ENCODE results near the gene LCN10. TPM values are rescaled to one million over a fixed set of nuclear protein-coding genes. Genes with fewer than 3 reads are reported as not detected.

LCN10 gene
- total and polyA plus RNA-seq, 2 donors (not counting 3 experiments of a cell fraction or from before 2014, with no cell fraction given): not detected

DNA sequence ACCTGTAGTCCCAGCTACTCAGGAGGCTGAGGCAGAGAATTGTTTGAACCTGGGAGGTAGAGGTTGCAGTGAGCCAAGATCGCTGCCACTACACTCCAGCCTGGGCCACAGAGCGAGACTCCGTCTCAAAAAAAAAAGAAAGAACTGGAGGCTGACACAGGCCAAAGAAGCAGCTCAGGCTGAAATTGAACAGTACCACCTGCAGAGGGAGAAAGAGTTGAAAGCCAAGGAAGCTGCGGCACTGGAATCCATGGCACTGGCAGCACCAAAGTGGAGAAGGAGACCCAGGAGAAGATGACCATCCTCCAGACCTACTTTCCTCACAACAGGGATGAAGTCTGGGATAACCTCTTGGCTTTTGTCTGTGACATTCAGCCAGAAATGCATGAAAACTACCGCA lies 37.1 kb upstream of the LCN10 start:
- Histone ChIP-seq H3K9me3 (replicated peaks; ENCODE audit: control insufficient read depth, insufficient read depth, low read length) (no peaks in the 10 kb centered on the region), H2AFZ (ENCODE audit: low read depth, low read length) (no peak overlapping the region), H3K9me1 (replicated peaks; ENCODE audit: control insufficient read depth, extremely low read depth, insufficient read depth, low read length) (no peaks in the 10 kb centered on the region), H3K9ac (replicated peaks; ENCODE audit: extremely low read depth, insufficient read depth, low read length) (no peak overlapping the region), H3K79me2 (ENCODE audit: control insufficient read depth, insufficient read depth, low read length) (no peaks in the 10 kb centered on the region), H3K27ac (ENCODE audit: insufficient read depth, low read depth, low read length) (no peak overlapping the region), H4K20me1 (replicated peaks; ENCODE audit: control insufficient read depth, extremely low read depth, insufficient read depth, low read length) (no peaks in the 10 kb centered on the region), H3K4me3 (replicated peaks in 1 of 3; ENCODE audit: insufficient read depth in 1 of 3, low read depth in 1 of 3, low read length in 3 of 3) (no peak overlapping the region), H3K4me1 (ENCODE audit: control insufficient read depth, extremely low read depth, insufficient read depth, low read length) (no peaks in the 10 kb centered on the region), H3K36me3 (ENCODE audit: control insufficient read depth in 2 of 2, extremely low read depth in 1 of 2, insufficient read depth in 2 of 2, low read length in 2 of 2) (no peaks in the 10 kb centered on the region), H3K4me2 (ENCODE audit: insufficient read depth, low read length) (no peak overlapping the region), H3K27me3 (ENCODE audit: control insufficient read depth in 2 of 2, insufficient read depth in 2 of 2, low read length in 2 of 2) (peaks cover 14 to 27% of the 10 kb centered on the region in 2 experiments)
- dilution Hi-C loops (cut with MboI; ENCODE audit: extremely low pct_ligation_motif_present, low sequenced_read_pairs) (no loop called here), intact Hi-C loops (cut with micrococcal nuclease) (no loop called here)
- ChIA-PET CTCF (interaction anchor here (0.7 to 2.1 kb wide), 5 partner anchors 8 to 288 kb away, joined by 3 to 7 read pairs (median 3); no protein-coding TSS in a partner anchor), POLR2A (no interaction called here)
- no TSS peak for BruUV-seq (replicated peaks)
- DNase-seq (ENCODE audit: low read depth, low spot score) (no peak), FAIRE-seq (no peak)
- no peak for TF ChIP-seq POLR2AphosphoS5 (IDR thresholded peaks at IDR 0.05; ENCODE audit: insufficient read depth, low read depth, low read length)
- TF ChIP-seq EZH2 (IDR thresholded peaks at IDR 0.05; ENCODE audit: borderline replicate concordance, low read depth, low read length, severe bottlenecking): no peak
- no peak for TF ChIP-seq POLR2A (IDR thresholded peaks at IDR 0.05; ENCODE audit: low read depth, low read length)

DNA sequence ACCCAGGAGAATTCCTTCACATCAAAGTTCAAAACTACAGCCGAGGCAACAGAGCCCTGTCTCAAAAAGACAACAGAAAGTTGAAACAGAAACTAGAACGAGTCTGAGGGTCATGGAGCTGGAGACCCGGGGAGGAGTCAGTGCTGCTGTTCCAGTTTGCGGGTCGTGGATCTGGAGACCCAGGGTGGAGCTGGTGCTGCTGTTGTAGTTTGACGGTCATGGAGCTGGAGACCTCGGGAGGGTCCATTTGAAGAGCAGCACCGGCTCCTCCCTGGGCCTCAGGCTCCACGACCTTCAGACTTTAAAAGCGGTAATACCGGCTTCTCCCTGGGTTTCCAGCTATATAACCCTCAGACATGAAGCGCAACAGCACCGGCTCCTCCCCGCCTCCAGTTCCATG lies 34.6 kb upstream of the LCN10 start:
- Histone ChIP-seq H3K9ac (replicated peaks; ENCODE audit: extremely low read depth, insufficient read depth, low read length) (no peak overlapping the region), H3K27ac (ENCODE audit: insufficient read depth, low read depth, low read length) (no peak overlapping the region), H3K4me3 (replicated peaks in 1 of 3; ENCODE audit: insufficient read depth in 1 of 3, low read depth in 1 of 3, low read length in 3 of 3) (no peak overlapping the region), H3K79me2 (ENCODE audit: control insufficient read depth, insufficient read depth, low read length) (no peaks in the 10 kb centered on the region), H3K4me1 (ENCODE audit: control insufficient read depth, extremely low read depth, insufficient read depth, low read length) (no peaks in the 10 kb centered on the region), H3K9me3 (replicated peaks; ENCODE audit: control insufficient read depth, insufficient read depth, low read length) (peaks cover 3% of the 10 kb centered on the region), H2AFZ (ENCODE audit: low read depth, low read length) (no peak overlapping the region), H4K20me1 (replicated peaks; ENCODE audit: control insufficient read depth, extremely low read depth, insufficient read depth, low read length) (no peaks in the 10 kb centered on the region), H3K9me1 (replicated peaks; ENCODE audit: control insufficient read depth, extremely low read depth, insufficient read depth, low read length) (no peaks in the 10 kb centered on the region), H3K36me3 (ENCODE audit: control insufficient read depth in 2 of 2, extremely low read depth in 1 of 2, insufficient read depth in 2 of 2, low read length in 2 of 2) (no peaks in the 10 kb centered on the region), H3K27me3 (ENCODE audit: control insufficient read depth in 2 of 2, insufficient read depth in 2 of 2, low read length in 2 of 2) (peaks cover 14 to 24% of the 10 kb centered on the region in 2 experiments), H3K4me2 (ENCODE audit: insufficient read depth, low read length) (no peak overlapping the region)
- TF ChIP-seq, protein P1, sequence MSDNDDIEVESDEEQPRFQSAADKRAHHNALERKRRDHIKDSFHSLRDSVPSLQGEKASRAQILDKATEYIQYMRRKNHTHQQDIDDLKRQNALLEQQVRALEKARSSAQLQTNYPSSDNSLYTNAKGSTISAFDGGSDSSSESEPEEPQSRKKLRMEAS (IDR thresholded peaks at IDR 0.05; ENCODE audit: insufficient read depth, insufficient read length): no peak
- TF ChIP-seq POLR2AphosphoS5 (IDR thresholded peaks at IDR 0.05; ENCODE audit: insufficient read depth, low read depth, low read length) (no peak), MYC (IDR thresholded peaks at IDR 0.05; ENCODE audit: low read depth, low read length) (no peak), GATA2 (IDR thresholded peaks at IDR 0.05; ENCODE audit: insufficient read depth, insufficient read length, low read depth, low read length) (no peak), JUN (IDR thresholded peaks at IDR 0.05; ENCODE audit: borderline replicate concordance, insufficient read depth, insufficient read length, low read depth) (no peak), POLR2A (IDR thresholded peaks at IDR 0.05; ENCODE audit: low read depth, low read length) (no peak), EZH2 (IDR thresholded peaks at IDR 0.05; ENCODE audit: borderline replicate concordance, low read depth, low read length, severe bottlenecking) (no peak), FOS (IDR thresholded peaks at IDR 0.05; ENCODE audit: borderline replicate concordance, insufficient read depth, low read length) (no peak)
- TF ChIP-seq, protein P2, sequence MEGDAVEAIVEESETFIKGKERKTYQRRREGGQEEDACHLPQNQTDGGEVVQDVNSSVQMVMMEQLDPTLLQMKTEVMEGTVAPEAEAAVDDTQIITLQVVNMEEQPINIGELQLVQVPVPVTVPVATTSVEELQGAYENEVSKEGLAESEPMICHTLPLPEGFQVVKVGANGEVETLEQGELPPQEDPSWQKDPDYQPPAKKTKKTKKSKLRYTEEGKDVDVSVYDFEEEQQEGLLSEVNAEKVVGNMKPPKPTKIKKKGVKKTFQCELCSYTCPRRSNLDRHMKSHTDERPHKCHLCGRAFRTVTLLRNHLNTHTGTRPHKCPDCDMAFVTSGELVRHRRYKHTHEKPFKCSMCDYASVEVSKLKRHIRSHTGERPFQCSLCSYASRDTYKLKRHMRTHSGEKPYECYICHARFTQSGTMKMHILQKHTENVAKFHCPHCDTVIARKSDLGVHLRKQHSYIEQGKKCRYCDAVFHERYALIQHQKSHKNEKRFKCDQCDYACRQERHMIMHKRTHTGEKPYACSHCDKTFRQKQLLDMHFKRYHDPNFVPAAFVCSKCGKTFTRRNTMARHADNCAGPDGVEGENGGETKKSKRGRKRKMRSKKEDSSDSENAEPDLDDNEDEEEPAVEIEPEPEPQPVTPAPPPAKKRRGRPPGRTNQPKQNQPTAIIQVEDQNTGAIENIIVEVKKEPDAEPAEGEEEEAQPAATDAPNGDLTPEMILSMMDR (IDR thresholded peaks at IDR 0.05; ENCODE audit: extremely low read depth in 1 of 2, insufficient read depth in 1 of 2, low read depth in 1 of 2, low read length in 2 of 2): no peak
- dilution Hi-C loops (cut with MboI; ENCODE audit: extremely low pct_ligation_motif_present, low sequenced_read_pairs): no loop called here
- intact Hi-C loops (cut with micrococcal nuclease): no loop called here
- BruUV-seq (replicated peaks): no TSS peak
- FAIRE-seq (no peak), DNase-seq (ENCODE audit: low read depth, low spot score) (no peak)
- POLR2A ChIA-PET: no interaction called here
- CTCF ChIA-PET: interaction anchor here (0.8 to 2.5 kb wide), 11 partner anchors 8 to 459 kb away, joined by 3 to 17 read pairs (median 4); partner anchors contain the start of genes ABCA2 and LCN15
